WTC11 (cell line): ENCODE data around the gene PYCR2. TPM values are rescaled to one million over a fixed set of nuclear protein-coding genes. Genes with fewer than 3 reads are reported as not detected.
A peak's percentile ranks its signal among the peaks of the same experiment; 100 is the strongest.

ENCODE experiments used
- ATAC-seq: fragments of 200-7000 bp; cut with Tn5 transposase; 2 replicates; pipeline ENCODE4 v1.10.0; 2021; ENCODE audit warnings: mild to moderate bottlenecking, moderate library complexity
- CTCF ChIA-PET: fragments of 300-600 bp; sonication (Branson Sonifier 250); formaldehyde crosslinking; loops from one replicate; lab custom pipeline; 2021; ENCODE audit warnings: antibody characterized with exemption; lab: Charles Lee
- POLR2A ChIA-PET: fragments of 350-600 bp; sonication (Branson Sonifier 250); formaldehyde crosslinking; loops from one replicate; lab custom pipeline; 2021; ENCODE audit warnings: antibody characterized with exemption; lab: Charles Lee
- DNase-seq: peaks from one replicate; pipeline ENCODE4 v3.0.0; 2021; ENCODE audit warnings: low spot score
- H3K27ac Mint-ChIP-seq: 2 replicates; pipeline ENCODE4 v1.8.0; 2021; ENCODE audit warnings: mixed read lengths
- H3K27me3 Mint-ChIP-seq: 2 replicates; pipeline ENCODE4 v1.8.0; 2021; ENCODE audit warnings: low read depth, mild to moderate bottlenecking, moderate library complexity, mixed read lengths
- H3K36me3 Mint-ChIP-seq: 2 replicates; pipeline ENCODE4 v1.8.0; 2021; ENCODE audit warnings: mixed read lengths
- H3K4me1 Mint-ChIP-seq: 2 replicates; pipeline ENCODE4 v1.8.0; 2022; ENCODE audit warnings: mixed read lengths
- H3K4me3 Mint-ChIP-seq: 2 replicates; pipeline ENCODE4 v1.8.0; 2021; ENCODE audit warnings: mild to moderate bottlenecking, moderate library complexity, mixed read lengths
- H3K9me3 Mint-ChIP-seq: 2 replicates; pipeline ENCODE4 v1.8.0; 2021; ENCODE audit warnings: mixed read lengths
- CREB1 ChIP-seq: sonication (generic); formaldehyde crosslinking; IDR thresholded peaks from 2 replicates; pipeline ENCODE4 v1.8.0; 2023; ENCODE audit warnings: mild to moderate bottlenecking, missing genetic modification reagents
- ETV6 ChIP-seq: sonication (generic); formaldehyde crosslinking; IDR thresholded peaks from 2 replicates; pipeline ENCODE4 v1.8.1; 2022; ENCODE audit warnings: mild to moderate bottlenecking, missing genetic modification reagents
- FOXK1 ChIP-seq: sonication (generic); formaldehyde crosslinking; IDR thresholded peaks from 2 replicates; pipeline ENCODE4 v1.8.0; 2022; ENCODE audit warnings: mild to moderate bottlenecking, moderate library complexity, missing genetic modification reagents
- HMGXB4 ChIP-seq: sonication (generic); formaldehyde crosslinking; IDR thresholded peaks from 2 replicates; pipeline ENCODE4 v1.8.1; 2023; ENCODE audit warnings: mild to moderate bottlenecking, moderate library complexity, missing genetic modification reagents
- JAZF1 ChIP-seq: fragments of 250-450 bp; sonication (Bioruptor Pico); IDR thresholded peaks from 2 replicates; pipeline ENCODE4 v1.9.0; 2021; ENCODE audit warnings: moderate library complexity, mild to moderate bottlenecking, inconsistent platforms
- JUN ChIP-seq: sonication (generic); formaldehyde crosslinking; IDR thresholded peaks from 2 replicates; pipeline ENCODE4 v1.8.0; 2023; ENCODE audit warnings: mild to moderate bottlenecking, missing genetic modification reagents
- KAT7 ChIP-seq: sonication (generic); formaldehyde crosslinking; IDR thresholded peaks from 2 replicates; pipeline ENCODE4 v1.8.1; 2023; ENCODE audit warnings: missing genetic modification reagents, mild to moderate bottlenecking, borderline replicate concordance
- MAX ChIP-seq: sonication (generic); formaldehyde crosslinking; IDR thresholded peaks from 2 replicates; pipeline ENCODE4 v1.8.0; 2022; ENCODE audit warnings: mild to moderate bottlenecking, missing genetic modification reagents
- MXD4 ChIP-seq: fragments of 250-450 bp; sonication (Bioruptor Pico); IDR thresholded peaks from 2 replicates; pipeline ENCODE4 v1.8.0; 2021; ENCODE audit warnings: mild to moderate bottlenecking, moderate library complexity, borderline replicate concordance
- SP1 ChIP-seq: sonication (generic); formaldehyde crosslinking; conservative IDR thresholded peaks from 2 replicates; pipeline ENCODE4 v1.8.1; 2022; ENCODE audit warnings: missing genetic modification reagents
- TCF7 ChIP-seq: sonication (generic); formaldehyde crosslinking; IDR thresholded peaks from 2 replicates; pipeline ENCODE4 v1.8.0; 2022; ENCODE audit warnings: mild to moderate bottlenecking, low read depth, missing genetic modification reagents, moderate library complexity
- TEAD1 ChIP-seq: sonication (generic); formaldehyde crosslinking; IDR thresholded peaks from 2 replicates; pipeline ENCODE4 v1.8.0; 2022; ENCODE audit warnings: mild to moderate bottlenecking, missing genetic modification reagents
- TP53 ChIP-seq: sonication (generic); formaldehyde crosslinking; IDR thresholded peaks from 2 replicates; pipeline ENCODE4 v1.8.1; 2023; ENCODE audit warnings: mild to moderate bottlenecking, missing genetic modification reagents
- ZBTB43 ChIP-seq: sonication (generic); formaldehyde crosslinking; IDR thresholded peaks from 2 replicates; pipeline ENCODE4 v1.8.1; 2023; ENCODE audit warnings: mild to moderate bottlenecking, missing genetic modification reagents
- ZNF263 ChIP-seq: sonication (generic); formaldehyde crosslinking; IDR thresholded peaks from 2 replicates; pipeline ENCODE4 v1.8.1; 2022; ENCODE audit warnings: low read depth, mild to moderate bottlenecking, moderate library complexity, missing genetic modification reagents
- ZNF423 ChIP-seq: fragments of 250-450 bp; sonication (Bioruptor Pico); IDR thresholded peaks from 2 replicates; pipeline ENCODE4 v2.1.2; 2022; ENCODE audit warnings: mild to moderate bottlenecking, moderate library complexity
- ZNF425 ChIP-seq: fragments of 250-450 bp; sonication (Bioruptor Pico); conservative IDR thresholded peaks from 2 replicates; pipeline ENCODE4 v1.9.0; 2021; ENCODE audit warnings: mild to moderate bottlenecking
- total RNA-seq: library from RNA; stranded (reverse); gene quantifications from 3 replicates; pipeline ENCODE4 v1.2.3, GENCODE V29; 2021
- TF ChIP-seq, protein P1 (sequence below): sonication (generic); formaldehyde crosslinking; IDR thresholded peaks from 2 replicates; pipeline ENCODE4 v1.8.1; 2022; ENCODE audit warnings: mild to moderate bottlenecking, moderate library complexity, missing genetic modification reagents
- TF ChIP-seq, protein P2 (sequence below): sonication (generic); formaldehyde crosslinking; IDR thresholded peaks from 2 replicates; pipeline ENCODE4 v1.8.0; 2023; ENCODE audit warnings: missing genetic modification reagents, mild to moderate bottlenecking, borderline replicate concordance

Gene PYCR2
- total RNA-seq, 1 experiment from 2014 or later = 86.0 TPM

DNA sequence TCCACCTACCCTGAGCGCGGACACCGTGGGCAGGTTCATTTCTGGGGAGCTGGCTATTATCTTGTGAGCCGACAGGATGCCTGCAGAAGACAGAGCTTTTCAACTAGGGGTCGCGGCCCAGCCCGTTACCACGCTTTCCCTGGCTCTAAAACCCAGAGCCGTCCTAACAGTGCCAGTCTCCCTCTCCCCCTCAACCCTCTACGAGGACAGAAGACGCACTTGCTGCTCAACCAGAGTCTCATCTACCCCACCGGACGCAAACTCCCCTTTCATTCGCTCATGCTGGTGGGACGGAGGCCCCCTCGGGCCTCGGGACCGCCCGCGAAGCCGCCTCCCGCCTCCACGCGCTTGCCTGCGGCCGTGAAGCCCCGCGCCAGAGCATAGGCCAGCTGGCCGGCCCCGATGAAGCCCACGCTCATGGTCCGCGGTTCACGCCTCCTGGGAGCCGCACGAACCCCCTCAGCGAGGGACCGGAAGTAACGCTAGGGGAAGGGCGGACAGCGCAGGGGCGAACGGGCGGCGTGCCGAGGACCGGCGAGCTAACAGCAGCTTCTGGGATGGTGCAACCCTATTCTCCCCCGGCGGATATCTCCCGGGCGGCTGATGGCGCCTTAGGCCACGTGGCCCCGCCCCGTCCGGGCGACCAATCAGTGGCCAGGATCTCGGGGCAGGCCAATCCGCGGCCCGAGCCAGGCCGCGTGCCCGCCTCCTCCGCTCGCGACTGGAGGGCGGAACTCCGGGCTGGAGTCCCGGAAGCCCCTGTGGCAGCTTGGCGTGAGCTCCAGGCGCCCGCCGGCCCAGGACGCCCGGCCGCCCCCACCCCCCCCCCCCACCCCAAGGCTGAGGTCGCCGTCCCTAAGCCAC is at the start of gene PYCR2 (continued):
- peak; percentile 68; the same call in 1 of the 2 replicates for TF ChIP-seq HMGXB4 (CRISPR knock-in tag)
- TF ChIP-seq ZBTB43 (CRISPR knock-in tag) = 0 out of 2 replicates have a peak, but pooled peaks have one; percentile 38
- peak; percentile 69 for TF ChIP-seq FOXK1 (CRISPR knock-in tag)
- TF ChIP-seq JUN (CRISPR knock-in tag) = no peak
- no peak for TF ChIP-seq TCF7 (CRISPR knock-in tag)
- TF ChIP-seq ZNF263 = no peak
- no peak for TF ChIP-seq TP53 (CRISPR knock-in tag)
- TF ChIP-seq CREB1 (CRISPR knock-in tag) = peak; percentile 24; the same call in 1 of the 2 replicates
- no peak for TF ChIP-seq ZNF423 (CRISPR knock-in tag)
- TF ChIP-seq MAX (CRISPR knock-in tag) = peak; percentile 95
- no peak for TF ChIP-seq JAZF1
- TF ChIP-seq, protein P1, sequence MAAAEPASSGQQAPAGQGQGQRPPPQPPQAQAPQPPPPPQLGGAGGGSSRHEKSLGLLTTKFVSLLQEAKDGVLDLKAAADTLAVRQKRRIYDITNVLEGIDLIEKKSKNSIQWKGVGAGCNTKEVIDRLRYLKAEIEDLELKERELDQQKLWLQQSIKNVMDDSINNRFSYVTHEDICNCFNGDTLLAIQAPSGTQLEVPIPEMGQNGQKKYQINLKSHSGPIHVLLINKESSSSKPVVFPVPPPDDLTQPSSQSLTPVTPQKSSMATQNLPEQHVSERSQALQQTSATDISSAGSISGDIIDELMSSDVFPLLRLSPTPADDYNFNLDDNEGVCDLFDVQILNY (CRISPR knock-in tag) = no peak; the same call in 1 of the 2 replicates
- TF ChIP-seq, protein P2, sequence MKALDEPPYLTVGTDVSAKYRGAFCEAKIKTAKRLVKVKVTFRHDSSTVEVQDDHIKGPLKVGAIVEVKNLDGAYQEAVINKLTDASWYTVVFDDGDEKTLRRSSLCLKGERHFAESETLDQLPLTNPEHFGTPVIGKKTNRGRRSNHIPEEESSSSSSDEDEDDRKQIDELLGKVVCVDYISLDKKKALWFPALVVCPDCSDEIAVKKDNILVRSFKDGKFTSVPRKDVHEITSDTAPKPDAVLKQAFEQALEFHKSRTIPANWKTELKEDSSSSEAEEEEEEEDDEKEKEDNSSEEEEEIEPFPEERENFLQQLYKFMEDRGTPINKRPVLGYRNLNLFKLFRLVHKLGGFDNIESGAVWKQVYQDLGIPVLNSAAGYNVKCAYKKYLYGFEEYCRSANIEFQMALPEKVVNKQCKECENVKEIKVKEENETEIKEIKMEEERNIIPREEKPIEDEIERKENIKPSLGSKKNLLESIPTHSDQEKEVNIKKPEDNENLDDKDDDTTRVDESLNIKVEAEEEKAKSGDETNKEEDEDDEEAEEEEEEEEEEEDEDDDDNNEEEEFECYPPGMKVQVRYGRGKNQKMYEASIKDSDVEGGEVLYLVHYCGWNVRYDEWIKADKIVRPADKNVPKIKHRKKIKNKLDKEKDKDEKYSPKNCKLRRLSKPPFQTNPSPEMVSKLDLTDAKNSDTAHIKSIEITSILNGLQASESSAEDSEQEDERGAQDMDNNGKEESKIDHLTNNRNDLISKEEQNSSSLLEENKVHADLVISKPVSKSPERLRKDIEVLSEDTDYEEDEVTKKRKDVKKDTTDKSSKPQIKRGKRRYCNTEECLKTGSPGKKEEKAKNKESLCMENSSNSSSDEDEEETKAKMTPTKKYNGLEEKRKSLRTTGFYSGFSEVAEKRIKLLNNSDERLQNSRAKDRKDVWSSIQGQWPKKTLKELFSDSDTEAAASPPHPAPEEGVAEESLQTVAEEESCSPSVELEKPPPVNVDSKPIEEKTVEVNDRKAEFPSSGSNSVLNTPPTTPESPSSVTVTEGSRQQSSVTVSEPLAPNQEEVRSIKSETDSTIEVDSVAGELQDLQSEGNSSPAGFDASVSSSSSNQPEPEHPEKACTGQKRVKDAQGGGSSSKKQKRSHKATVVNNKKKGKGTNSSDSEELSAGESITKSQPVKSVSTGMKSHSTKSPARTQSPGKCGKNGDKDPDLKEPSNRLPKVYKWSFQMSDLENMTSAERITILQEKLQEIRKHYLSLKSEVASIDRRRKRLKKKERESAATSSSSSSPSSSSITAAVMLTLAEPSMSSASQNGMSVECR = peak; percentile 72; the same call in 1 of the 2 replicates
- peak; percentile 73; the same call in 1 of the 2 replicates for TF ChIP-seq TEAD1

GRCh38 chr1:225973158-225973557 is 49.1 kb upstream of the PYCR2 start:
- no peak for ATAC-seq
- Mint-ChIP-seq H3K4me3 (no peak overlapping the region), H3K4me1 (no peaks in the 10 kb centered on the region), H3K27me3 (no peaks in the 10 kb centered on the region), H3K27ac (no peak overlapping the region), H3K36me3 (peaks cover 19% of the 10 kb centered on the region), H3K9me3 (peaks cover 12% of the 10 kb centered on the region)
- no peak for DNase-seq
- CTCF ChIA-PET = interaction anchor here (1.4 to 1.8 kb wide), 4 partner anchors 11 to 499 kb away, joined by 3 to 13 read pairs (median 6); no protein-coding TSS in a partner anchor
- POLR2A ChIA-PET = no interaction called here
- TF ChIP-seq KAT7 (no peak), ETV6 (CRISPR knock-in tag) (no peak), ZNF425 (CRISPR knock-in tag) (no peak), MXD4 (CRISPR knock-in tag) (no peak), SP1 (no peak)
- TF ChIP-seq, protein P2 = no peak
